Skin of body (tissue), 2 donors: ENCODE data around the gene WDHD1. TPM values are rescaled to one million over a fixed set of nuclear protein-coding genes. Genes with fewer than 3 reads are reported as not detected.
"Not testable (repeated sequence)": the region's sequence is repeated elsewhere in the genome, so short reads cannot be mapped to it uniquely, and the experiment has no call there.

ENCODE experiments used
- DNase-seq: peaks from one replicate; lab custom pipeline; 2025; lab: John Stamatoyannopoulos, UW
- total RNA-seq: library from RNA; depleted of rRNA; stranded (reverse); fragments of >200 nt; gene quantifications from one replicate; pipeline ENCODE4 v1.2.3, GENCODE V29; 2014

WDHD1 gene
- total RNA-seq, 1 donor from 2014 or later, result 10.3 TPM

DNA sequence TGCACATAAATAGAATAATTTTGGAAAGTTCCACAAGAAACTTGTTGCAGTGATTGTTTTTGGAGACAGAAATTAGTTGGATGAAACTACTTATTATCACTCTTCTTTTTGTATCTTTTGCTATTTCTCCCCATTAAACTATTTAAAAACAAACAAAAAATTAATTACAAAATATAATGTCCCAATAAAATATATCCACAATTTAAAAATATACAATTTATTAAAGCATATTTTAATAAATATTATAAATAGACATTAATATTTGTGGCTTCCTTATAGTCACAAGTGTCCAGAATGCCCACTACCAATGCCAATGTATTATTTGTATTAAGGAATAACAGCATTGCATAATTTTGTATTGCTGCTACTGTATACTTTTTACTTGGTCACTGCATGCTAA lies 71.8 kb downstream of the WDHD1 start:
- no peak for DNase-seq

DNA sequence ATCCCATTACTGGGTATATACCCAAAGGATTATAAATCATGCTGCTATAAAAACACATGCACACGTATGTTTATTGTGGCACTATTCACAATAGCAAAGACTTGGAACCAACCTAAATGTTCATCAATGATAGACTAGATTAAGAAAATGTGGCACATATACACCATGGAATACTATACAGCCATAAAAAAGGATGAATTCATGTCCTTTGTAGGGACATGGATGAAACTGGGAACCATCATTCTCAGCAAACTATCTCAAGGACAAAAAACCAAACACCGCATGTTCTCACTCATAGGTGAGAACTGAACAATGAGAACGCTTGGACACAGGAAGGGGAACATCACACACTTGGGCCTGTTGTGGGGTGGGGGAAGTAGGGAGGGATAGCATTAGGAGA lies 73.3 kb downstream of the WDHD1 start:
- DNase-seq, result not testable (repeated sequence)

DNA sequence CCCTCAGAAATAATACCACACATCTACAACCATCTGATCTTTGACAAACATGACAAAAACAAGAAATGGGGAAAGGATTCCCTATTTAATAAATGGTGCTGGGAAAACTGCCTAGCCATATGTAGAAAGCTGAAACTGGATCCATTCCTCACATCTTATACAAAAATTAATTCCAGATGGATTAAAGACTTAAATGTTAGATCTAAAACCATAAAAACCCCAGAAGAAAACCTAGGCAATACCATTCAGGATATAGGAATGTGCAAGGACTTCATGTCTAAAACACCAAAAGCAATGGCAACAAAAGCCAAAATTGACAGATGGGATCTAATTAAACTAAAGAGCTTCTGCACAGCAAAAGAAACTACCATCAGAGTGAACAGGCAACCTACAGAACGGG lies 74.1 kb downstream of the WDHD1 start:
- DNase-seq, result not testable (repeated sequence)

DNA sequence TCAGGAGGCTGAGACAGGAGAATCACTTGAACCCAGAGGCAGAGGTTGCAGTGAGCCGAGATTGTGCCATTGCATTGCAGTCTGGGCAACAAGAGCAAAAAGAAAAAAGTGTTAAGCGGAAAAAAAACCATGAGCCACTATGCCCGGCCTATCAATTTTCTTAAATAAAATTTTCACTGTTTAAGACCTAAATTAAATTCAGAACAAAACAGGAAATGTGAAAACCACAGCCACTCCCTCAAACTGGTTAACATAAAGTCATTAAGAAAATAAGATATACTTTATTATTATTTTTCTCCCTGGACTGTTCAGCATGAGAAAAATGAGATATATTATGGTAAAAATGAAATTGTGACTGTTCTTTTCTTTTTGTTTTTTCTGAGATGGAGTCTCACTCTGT lies 79.7 kb downstream of the WDHD1 start:
- no peak for DNase-seq

DNA sequence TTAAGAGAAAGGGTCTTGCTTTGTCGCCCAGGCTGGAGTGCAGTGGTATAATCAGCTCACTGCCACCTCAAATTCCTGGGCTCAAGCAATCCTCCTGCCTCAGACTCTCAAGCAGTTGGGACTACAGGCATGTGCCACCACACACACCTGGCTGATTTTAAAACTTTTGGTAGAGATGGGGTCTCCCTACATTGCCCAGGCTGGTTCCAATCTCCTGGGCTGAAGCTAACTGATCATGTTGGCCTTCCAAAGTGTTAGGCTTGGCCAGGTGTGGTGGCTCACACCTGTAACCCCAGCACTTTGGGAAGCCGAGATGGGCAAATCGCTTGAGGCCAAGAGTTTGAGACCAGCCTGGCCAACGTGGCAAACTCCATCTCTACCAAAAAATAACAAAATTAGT lies 80.4 kb downstream of the WDHD1 start:
- no peak for DNase-seq

DNA sequence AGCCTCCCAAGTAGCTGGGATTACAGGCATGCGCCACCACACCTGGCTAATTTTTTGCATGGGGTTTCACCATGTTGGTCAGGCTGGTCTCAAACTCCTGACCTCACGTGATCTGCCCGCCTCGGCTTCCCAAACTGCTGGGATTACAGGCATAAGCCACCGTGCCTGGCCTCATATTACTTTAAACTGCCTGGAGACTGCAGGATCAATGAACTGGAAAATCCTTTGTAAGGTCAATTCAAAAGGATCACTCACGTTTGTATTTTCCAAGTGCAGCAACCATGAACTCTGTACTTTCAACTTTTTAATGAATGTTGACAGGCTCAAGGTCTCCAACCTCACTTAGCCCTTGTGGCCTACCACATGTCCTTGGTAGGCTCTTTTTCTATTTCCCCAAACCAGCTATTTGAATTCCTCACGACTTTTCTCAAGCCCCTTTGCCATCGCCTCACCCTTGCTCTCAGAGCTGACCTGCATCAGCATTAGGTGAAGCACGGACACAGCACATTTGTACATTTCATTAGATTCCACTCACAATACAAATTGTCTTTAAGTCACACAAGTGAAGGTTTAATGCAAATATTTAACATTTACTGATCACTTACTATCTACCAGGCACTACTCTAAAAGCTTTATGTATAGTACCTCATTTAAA lies 82.0 kb downstream of the WDHD1 start:
- no peak for DNase-seq

DNA sequence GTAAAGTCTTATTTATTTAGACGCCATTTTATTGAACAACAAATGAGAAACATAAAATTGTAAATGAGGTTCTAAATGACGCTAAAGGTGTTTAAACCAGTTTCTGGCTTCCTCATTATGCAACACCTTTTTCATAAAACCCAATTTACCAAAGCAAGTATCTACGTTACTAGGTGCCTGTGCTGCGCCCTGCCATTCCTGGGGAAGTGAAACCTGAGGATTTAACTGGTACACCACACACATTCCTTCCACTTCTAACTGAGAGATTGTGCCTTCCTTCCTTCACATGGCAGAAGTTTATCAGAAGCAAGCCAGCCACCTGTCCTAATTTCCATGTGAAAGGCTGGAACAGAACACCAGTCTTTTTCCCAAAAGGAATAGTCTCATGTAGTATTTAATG lies 84.0 kb downstream of the WDHD1 start:
- no peak for DNase-seq

DNA sequence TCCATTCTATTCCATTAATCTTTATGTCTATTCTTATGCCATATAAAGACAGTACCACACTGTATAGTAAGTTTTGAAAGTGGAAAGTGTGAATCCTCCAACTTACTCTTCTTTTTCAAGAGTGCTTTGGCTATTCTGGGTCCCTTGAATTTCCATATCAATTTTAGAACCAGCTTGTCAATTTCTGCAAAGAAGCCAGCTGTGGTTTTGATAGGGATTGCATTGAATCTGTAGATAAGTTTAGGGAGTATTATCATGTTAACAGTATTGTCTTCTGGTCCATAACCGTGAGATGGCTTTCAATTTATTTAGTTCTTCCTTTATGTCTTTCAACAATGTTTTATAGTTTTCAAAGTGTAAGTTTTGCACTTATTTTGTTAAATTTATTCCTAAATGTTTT lies 90.1 kb downstream of the WDHD1 start:
- DNase-seq, result no peak

DNA sequence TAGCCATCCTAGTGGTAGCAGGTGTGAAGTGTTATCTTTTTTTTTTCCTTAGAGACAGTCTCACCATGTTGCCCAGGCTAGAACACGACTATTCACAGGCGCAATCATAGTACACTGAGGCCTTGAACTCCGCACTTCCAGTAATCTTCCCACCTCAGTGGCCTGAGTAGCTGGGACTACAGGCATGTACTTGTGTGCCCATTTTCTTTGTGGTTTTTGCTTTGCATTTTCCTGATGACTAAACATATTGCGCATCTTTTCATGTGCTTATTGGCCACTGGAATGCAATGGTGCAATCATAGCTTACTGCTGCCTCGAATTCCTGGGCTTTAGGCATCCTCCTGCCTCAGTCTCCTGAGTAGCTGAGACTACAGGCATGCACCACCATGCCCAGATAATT lies 90.9 kb downstream of the WDHD1 start:
- no peak for DNase-seq

DNA sequence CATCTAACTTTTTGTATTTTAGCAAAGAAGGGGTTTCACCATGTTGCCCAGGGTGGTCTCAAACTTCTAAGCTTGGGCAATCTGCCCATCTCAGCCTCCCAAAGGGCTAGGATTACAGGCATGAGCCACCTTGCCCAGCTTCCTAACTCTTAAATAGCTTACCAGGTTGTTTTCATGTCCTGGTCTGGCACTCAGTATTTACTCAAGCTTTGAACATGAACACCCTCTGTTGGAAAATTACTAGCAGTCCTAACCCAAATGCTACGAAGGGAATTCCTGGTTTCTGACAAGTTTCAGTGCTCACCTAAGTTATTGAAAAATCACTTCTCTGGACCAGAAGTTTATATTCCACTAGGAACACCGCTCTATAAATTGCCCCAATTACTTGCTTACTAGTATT lies 91.8 kb downstream of the WDHD1 start:
- no peak for DNase-seq

DNA sequence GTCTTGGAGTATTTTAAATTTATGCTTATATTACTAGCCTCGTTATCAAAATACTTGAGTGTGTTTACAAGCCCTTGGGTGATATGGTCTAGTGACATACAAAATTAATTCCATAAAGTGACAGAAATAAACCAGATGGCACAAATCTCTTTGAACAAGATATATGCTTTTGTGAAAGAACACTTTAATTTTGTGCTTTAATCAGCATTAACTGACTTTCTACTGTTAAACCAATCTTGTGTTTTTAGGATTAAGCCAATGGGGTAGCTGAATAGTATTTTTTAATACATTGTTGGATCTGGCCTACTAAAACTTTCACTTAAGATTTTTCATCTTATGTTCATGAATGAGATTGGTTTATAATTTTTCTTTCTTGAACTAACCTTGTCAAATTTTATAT lies 93.9 kb downstream of the WDHD1 start:
- DNase-seq, result no peak

DNA sequence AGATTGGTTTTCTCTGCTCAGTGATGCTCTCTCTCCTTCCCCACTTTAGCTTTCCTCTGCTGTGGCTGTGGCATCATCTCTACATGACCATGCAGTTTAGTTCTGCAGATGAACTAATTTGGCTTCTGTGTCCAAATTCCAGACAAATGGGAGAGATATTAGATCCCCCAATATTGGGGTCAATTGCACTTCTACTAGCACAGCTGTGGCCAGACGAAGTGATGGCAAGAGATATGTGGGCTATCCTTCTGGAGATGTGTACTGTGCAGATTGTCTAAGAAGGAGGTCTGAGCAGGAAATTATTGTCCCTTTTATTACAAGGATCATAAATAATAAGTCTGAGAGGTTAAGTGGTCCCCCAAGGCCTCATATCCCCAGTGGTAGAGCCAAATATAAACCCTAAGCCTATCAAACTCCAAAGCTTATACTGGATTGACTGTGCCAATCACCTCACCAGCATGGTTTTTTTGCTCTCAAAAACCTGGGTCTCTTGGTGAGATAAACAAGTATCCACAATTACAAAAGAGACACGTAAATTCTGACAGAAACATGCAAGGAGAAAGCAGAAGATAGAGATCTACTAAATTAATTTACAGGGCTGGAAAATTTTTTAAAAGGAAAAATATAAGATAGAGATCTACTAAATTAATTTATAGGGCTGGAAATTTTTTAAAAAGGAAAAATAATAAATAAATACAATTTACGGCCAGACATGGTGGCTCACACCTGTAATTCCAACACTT lies 95.1 kb downstream of the WDHD1 start:
- no peak for DNase-seq

DNA sequence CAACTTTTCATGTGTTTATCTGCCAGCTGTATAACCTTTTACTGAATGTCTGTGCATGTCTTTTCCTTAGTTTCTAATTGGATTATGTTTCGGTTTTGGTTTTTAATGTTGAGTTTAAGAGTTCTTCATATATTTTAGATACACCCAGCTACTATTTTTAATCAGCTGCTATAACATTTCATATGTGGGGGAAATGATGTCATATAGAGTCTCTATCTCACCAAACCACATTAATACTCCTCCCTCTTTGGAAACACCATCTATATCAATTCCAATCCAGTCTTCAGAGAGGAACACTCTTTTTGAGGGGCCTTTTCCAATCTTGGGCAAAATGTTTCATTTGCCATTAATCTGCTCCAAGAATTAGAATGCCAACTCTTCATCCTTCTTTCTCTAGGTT lies 95.8 kb downstream of the WDHD1 start:
- DNase-seq, result no peak

DNA sequence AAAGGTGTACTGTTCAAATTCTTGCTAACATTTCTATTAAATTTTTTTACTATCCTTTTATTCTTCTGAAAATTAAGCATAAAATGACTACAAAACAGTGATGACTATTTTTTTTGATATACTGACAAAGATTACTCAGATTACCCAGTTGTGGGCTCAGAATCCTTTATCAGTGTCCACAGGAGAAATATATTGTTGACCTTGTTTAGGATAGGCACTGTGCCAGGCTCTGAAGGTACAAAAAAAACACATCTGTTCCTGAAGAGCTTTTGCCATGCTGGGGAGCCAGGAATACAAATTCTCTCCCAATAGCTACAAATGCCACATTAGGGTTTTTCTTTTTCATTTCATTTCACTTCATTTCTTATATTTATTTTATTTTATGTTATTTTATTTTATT lies 97.3 kb downstream of the WDHD1 start:
- DNase-seq, result no peak

DNA sequence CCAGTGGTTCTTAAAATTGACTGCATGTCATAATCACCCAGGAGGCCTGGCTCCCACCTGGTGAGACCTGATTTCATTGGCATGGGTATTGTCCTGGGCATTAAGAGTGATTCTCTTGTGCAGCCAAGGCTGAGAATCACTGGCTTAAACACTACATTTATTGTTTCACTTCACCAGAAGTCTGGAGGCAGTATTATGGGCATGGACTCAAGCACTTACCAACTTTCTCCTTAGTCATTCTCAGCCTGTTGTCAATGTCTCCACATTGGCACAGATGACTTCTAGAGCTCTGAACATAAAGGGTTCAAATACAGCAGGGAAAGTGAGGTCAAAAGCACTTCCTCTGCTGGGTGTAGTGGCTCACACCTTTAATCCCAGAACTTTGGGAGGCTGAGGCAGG lies 98.7 kb downstream of the WDHD1 start:
- no peak for DNase-seq

DNA sequence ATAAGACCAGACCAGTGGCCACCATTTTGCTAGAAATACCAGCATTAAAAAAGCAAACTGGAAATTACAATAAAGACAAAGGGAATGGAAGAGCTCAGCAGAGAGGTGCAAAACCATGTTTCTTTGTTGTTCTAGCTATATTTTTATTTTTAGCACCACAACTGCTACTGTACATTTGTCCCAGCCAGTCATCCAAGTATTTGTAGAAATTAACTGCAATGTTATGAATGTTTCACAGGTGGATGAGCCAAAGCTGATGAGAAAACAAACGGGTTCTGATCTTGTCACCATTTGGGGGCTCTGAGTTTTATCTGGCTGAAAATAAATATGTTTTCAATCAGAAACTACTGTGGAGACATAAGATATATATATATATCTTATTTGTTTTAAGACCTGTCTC lies 99.3 kb downstream of the WDHD1 start:
- no peak for DNase-seq

DNA sequence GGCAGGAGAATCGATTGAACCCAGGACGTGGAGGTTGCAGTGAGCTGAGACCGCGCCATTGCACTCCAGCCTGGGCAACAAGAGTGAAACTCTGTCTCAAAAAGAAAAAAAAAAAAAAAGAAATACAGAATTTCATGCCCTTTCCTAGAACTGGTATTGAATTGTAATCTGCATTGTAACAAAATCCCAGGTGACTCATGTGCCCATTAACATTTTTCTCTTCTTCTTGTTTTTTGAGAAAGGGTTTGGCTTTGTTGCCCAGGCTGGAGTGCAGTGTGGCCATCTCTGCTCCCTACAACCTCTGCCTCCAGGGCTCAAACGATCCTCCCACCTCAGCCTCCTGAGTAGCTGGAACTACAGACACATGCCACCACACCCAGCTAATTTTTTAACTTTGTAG lies 100.3 kb downstream of the WDHD1 start:
- DNase-seq, result not testable (repeated sequence)

DNA sequence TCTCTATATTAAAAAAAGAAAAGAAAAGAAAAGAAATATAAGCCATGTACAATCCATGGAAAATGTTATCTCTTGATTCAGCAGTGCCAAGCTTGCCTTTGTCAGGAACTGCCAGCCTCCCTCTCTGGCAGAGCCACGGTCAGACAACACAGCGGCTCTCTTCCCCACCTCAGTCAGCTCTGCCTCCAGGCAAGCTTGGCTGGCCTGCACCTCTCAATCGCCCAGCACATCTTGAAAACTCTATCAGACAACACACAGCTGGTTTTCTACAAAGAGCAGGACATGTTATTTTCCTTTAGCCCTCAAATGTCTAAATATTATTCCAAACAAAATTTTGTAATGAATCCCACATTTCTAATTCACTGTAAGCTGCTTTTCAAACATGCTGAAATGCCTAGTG lies 104.3 kb downstream of the WDHD1 start:
- no peak for DNase-seq

DNA sequence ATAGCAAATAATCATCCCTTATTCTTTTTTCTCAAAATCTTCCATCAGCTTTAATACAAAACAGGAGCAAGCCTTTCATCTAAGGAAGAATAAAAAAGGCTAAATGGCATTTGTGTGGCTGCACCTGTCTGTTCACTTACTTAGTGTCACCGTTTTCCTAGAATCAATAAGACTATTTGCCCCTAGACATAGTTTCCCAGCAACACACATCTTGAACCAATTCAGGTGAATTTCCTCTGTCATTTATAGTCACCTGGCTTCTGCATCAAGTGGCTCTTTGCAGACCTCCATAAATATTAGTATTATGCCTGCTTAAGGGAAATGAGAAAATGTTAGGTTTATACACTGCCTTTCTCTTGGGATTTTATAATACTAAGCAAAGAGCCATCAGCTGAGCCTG lies 106.8 kb downstream of the WDHD1 start:
- DNase-seq, result no peak

DNA sequence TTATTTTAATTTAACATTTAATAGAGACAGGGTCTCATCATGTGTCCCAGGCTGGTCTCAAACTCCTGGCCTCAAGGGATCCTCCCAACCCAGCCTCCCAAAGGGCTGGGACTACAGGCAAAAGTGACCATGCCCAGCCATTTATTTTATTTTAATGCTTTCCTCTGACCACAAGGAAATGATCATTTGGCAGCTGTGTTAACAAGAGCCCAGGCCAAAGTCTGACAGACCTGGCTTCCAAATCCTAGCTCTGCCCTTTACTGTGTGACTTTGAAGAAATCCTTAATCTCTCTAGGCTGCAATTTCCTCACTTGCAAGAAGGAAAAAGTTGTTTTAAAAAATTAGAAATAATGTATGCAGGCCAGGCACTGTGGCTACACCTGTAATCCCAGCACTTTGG lies 107.6 kb downstream of the WDHD1 start:
- DNase-seq, result no peak

DNA sequence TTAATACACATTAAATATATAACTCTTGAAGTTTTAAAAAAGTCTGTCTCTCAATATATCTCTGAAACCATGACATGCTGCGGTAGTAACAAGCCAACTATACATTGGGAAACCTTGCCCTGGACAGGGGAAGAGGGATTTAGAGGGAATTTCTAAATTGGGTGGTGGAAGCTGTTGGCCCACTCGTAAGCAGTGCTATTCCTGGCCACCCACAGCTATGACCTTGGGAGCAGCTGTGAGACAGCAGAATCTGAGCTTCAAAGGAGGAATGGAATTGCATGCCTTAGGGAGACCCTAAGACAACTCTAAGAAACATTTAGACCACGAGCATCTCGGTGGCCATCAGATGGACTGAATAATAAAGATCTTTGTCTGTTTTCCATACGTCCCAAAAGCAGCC lies 108.5 kb downstream of the WDHD1 start:
- no peak for DNase-seq

DNA sequence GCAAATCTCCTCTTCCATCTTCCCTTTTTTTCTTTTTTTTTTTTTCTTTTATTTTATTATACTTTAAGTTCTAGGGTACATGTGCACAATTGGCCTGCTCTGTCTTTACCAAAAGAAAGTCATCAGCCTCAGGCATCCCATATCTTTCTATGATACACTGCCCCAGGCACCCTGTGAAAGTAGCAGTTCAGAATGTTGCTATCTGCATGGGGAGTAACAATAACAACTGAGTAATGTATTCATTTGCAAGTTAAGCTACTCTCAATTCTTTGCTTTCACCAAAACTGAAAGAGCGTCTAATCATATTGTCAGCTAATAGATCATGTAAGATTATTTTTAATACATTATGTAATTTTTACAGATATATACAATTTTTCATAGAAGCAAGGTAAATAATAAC lies 110.8 kb downstream of the WDHD1 start:
- no peak for DNase-seq

DNA sequence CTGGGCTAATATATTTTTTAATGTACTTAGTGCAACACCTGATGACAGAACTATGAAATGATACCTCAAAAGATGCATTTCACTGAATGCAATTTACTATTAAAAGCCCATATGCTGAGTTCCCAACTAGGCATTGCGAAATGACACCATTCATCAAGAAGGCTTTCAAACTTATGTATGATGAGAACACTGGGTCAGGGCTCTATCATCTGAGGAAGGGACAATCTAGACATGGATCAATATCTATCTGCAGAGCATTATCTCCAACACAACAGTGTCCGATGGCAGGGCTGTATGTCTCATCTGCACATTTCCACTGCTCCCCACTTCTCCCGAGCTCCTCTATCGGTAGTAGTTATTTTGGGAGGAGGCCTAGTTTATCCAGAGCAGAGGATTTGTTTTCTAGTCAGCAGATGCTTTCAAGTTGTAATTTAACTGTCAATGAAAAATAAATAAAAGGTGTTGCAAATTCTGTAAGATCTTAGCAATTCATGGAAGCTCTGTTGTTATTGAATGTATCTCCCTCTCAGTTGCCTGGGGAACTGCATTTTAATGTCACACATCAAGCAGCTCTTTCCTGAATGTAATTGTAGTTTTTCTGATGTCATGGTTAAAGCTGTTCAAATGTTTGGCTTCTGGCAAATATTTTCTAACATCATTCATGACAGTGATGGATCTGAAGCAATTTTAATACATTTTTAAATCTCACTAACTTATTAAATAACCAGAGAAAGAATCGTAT lies 116.9 kb downstream of the WDHD1 start:
- no peak for DNase-seq
